ENCODE data around the gene LGR6. TPM values are rescaled to one million over a fixed set of nuclear protein-coding genes. Genes with fewer than 3 reads are reported as not detected.
A peak's percentile ranks its signal among the peaks of the same experiment; 100 is the strongest.

The LGR6 gene
- total RNA-seq, 1 experiment from 2014 or later, result 1.0 TPM

DNA sequence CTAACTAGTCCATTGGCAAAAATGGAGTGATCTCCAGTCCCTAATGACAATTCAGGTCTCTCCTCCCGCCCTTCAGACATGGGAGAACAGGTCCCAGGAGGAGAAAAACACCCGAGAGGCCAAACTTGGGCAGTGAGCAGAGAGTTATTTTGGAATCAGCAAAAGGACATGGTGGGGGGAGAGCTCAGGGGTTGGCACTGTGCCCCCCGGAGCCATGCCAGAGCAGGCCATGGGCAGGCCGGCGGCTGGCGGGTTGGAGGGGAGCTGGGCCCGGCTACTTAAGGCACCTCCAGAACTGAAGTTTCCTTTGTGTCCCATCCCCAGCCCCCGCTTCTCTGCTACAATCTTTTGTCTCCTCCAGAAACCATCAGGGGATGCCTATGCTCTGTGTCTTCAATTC, 7.1 kb downstream of the LGR6 start:
- Histone ChIP-seq H3K9ac (ENCODE audit: extremely low read depth, insufficient read length, low read length) (no peak overlapping the region), H3K14ac (ENCODE audit: insufficient read depth, low read length) (no peak overlapping the region), H3K23ac (ENCODE audit: insufficient read length, low read depth, low read length) (no peak overlapping the region), H3K4me1 (ENCODE audit: insufficient read depth, low read length) (no peaks in the 10 kb centered on the region), H2AFZ (ENCODE audit: low read length) (no peak overlapping the region), H4K8ac (replicated peaks; ENCODE audit: insufficient read length, low read depth, low read length) (no peak overlapping the region), H2BK5ac (ENCODE audit: insufficient read length, low read length) (no peak overlapping the region), H3K79me2 (ENCODE audit: insufficient read depth, low read length) (no peaks in the 10 kb centered on the region), H3K27ac (ENCODE audit: insufficient read length, low read depth, low read length) (no peak overlapping the region), H2BK15ac (ENCODE audit: low read depth, low read length) (no peak overlapping the region), H2BK12ac (ENCODE audit: insufficient read length, low read depth, low read length) (no peak overlapping the region), H2AK5ac (ENCODE audit: insufficient read length, low read length) (no peak overlapping the region), H4K5ac (ENCODE audit: insufficient read length, low read depth, low read length) (no peak overlapping the region), H3K9me3 (ENCODE audit: control insufficient read depth, low read depth, low read length) (no peaks in the 10 kb centered on the region), H3K79me1 (ENCODE audit: insufficient read depth, low read depth, low read length, poor library complexity, severe bottlenecking) (no peaks in the 10 kb centered on the region), H4K20me1 (ENCODE audit: control insufficient read depth, insufficient read depth, insufficient read length) (no peaks in the 10 kb centered on the region), H3K56ac (ENCODE audit: insufficient read length, low read depth, low read length) (no peak overlapping the region), H3T11ph (ENCODE audit: low read length) (no peak overlapping the region), H3K27me3 (ENCODE audit: insufficient read depth, low read length) (no peaks in the 10 kb centered on the region), H4K91ac (ENCODE audit: insufficient read length, low read depth, low read length) (no peak overlapping the region), H3K4ac (ENCODE audit: low read depth, low read length) (no peak overlapping the region), H3K4me2 (ENCODE audit: insufficient read depth, insufficient read length, low read length) (no peak overlapping the region), H3K18ac (ENCODE audit: insufficient read length, low read depth, low read length) (no peak overlapping the region), H2BK20ac (ENCODE audit: low read depth, low read length, poor library complexity, severe bottlenecking) (no peak overlapping the region), H3K23me2 (ENCODE audit: insufficient read length, low read depth, low read length, poor library complexity, severe bottlenecking) (no peaks in the 10 kb centered on the region), H2BK120ac (ENCODE audit: low read depth, low read length, poor library complexity, severe bottlenecking) (no peak overlapping the region)
- peaks cover 12 to 13% of the 10 kb centered on the region in 2 experiments for H3K4me1 Mint-ChIP-seq
- peaks cover 20% of the 10 kb centered on the region for H3K27me3 Mint-ChIP-seq (ENCODE audit: low read depth)
- TF ChIP-seq, protein P1, sequence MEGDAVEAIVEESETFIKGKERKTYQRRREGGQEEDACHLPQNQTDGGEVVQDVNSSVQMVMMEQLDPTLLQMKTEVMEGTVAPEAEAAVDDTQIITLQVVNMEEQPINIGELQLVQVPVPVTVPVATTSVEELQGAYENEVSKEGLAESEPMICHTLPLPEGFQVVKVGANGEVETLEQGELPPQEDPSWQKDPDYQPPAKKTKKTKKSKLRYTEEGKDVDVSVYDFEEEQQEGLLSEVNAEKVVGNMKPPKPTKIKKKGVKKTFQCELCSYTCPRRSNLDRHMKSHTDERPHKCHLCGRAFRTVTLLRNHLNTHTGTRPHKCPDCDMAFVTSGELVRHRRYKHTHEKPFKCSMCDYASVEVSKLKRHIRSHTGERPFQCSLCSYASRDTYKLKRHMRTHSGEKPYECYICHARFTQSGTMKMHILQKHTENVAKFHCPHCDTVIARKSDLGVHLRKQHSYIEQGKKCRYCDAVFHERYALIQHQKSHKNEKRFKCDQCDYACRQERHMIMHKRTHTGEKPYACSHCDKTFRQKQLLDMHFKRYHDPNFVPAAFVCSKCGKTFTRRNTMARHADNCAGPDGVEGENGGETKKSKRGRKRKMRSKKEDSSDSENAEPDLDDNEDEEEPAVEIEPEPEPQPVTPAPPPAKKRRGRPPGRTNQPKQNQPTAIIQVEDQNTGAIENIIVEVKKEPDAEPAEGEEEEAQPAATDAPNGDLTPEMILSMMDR (conservative IDR thresholded peaks at IDR 0.05), result no peak
- no peaks in the 10 kb centered on the region for H3K36me3 Mint-ChIP-seq (ENCODE audit: insufficient read depth in 1 of 3, low read depth in 3 of 3)
- H3K9me3 Mint-ChIP-seq, result no peaks in the 10 kb centered on the region
- no CpG with 5 or more reads among the region's 8 CpGs for WGBS (ENCODE audit: extremely low coverage, insufficient read length, low lambda C conversion rate)
- DNase-seq, result no peak
- H3K4me3 Mint-ChIP-seq, result no peak overlapping the region
- 0 out of 7 replicates have a peak overlapping the region, but pooled peaks of 1 of the 3 experiments have one; percentile 13 for H3K27ac Mint-ChIP-seq

Data from H9 (cell line).